A549 treated with ZK216348 at 1 μM for 4 hours (cell line): Measurements from ENCODE around the gene LPAR4. TPM values are rescaled to one million over a fixed set of nuclear protein-coding genes. Genes with fewer than 3 reads are reported as not detected.

Experiments used
- total RNA-seq: library from RNA; stranded (reverse); fragments of 200-300 nt; extraction: Qiagen RNA extraction; gene quantifications from 5 replicates; pipeline ENCODE4 v1.2.3, GENCODE V29; 2022; ENCODE audit warnings: low read depth

LPAR4 gene, protein sequence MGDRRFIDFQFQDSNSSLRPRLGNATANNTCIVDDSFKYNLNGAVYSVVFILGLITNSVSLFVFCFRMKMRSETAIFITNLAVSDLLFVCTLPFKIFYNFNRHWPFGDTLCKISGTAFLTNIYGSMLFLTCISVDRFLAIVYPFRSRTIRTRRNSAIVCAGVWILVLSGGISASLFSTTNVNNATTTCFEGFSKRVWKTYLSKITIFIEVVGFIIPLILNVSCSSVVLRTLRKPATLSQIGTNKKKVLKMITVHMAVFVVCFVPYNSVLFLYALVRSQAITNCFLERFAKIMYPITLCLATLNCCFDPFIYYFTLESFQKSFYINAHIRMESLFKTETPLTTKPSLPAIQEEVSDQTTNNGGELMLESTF
- not detected in 5 replicates for total RNA-seq

DNA sequence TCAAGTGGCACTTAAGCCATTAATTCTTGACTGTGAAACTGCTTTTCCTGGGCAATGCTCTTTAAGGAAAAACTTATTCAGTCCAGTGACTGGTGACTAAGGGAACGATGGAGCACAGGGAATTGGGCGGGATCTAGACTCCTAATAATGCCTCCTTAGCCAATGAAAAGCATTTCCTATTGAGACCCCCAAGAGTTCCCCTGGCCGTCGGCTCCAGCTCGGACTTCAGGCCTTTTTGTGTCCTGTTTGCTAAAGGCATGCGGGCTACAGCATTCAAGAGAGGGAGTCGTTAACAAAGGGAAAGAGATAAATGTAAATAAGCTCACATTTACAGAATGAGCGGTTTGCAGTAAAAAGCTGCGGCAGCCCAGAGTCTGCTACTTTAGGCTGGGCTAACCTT is at the start of gene LPAR4:
TSS of gene LPAR4 (plus strand) at position 232 of the 400 bp plus-strand sequence. CDS start 7,150 bp downstream, outside the sequence.

Other genes starting within 250 kb of the LPAR4 start
- 0.08 TPM in 1 of 5 replicates, not detected in the others for gene RTL3, start 88.4 kb upstream of the LPAR4 start, total RNA-seq
- gene P2RY10, start 197.7 kb downstream of the LPAR4 start, total RNA-seq = not detected in 5 replicates